Ovary (tissue), 3 donors: ENCODE results near the gene PRRT2.

Experiments used
- CTCF ChIP-seq, 3 donors: fragments of 450-650 bp in 2 of 3; fragments of 200-600 bp in 1 of 3; IDR thresholded peaks; one replicate each; pipeline versions ENCODE4 v1.5.1 to v1.8.0; 2016 to 2022; ENCODE audit warnings: antibody characterized with exemption in 3 of 3, mild to moderate bottlenecking in 1 of 3
- EP300 ChIP-seq: sonication (generic); formaldehyde crosslinking; IDR thresholded peaks from one replicate; pipeline ENCODE4 v1.6.1; 2017; ENCODE audit warnings: antibody characterized with exemption
- POLR2A ChIP-seq: fragments of 450-650 bp; IDR thresholded peaks from one replicate; pipeline ENCODE4 v1.6.1; 2017; ENCODE audit warnings: antibody characterized with exemption, mild to moderate bottlenecking, moderate library complexity
- donor health status: DM: no; HTN: no; CAD: no.

- TF ChIP-seq EP300 (peak; percentile 55), CTCF (IDR thresholded peaks at IDR 0.05) (no peak), POLR2A (peak; percentile 60)
These were observed 8.3 kb downstream of the PRRT2 start, which contains the start of gene MVP for GRCh38 chr16:29820271-29820701.
